ENCODE measurements around the gene COL6A5. TPM values are rescaled to one million over a fixed set of nuclear protein-coding genes. Genes with fewer than 3 reads are reported as not detected.

COL6A5 gene
- total and polyA plus RNA-seq, 2 donors (not counting 3 experiments of a cell fraction or from before 2014, with no cell fraction given), result not detected

GRCh38 chr3:130522399-130522798 lies 176.9 kb downstream of the COL6A5 start:
- intact Hi-C loops (cut with micrococcal nuclease) (no loop called here), dilution Hi-C loops (cut with MboI; ENCODE audit: extremely low pct_ligation_motif_present, low sequenced_read_pairs) (no loop called here)
- H3K9ac ChIP-seq (replicated peaks; ENCODE audit: extremely low read depth, insufficient read depth, low read length), result no peak overlapping the region
- no peaks in the 10 kb centered on the region for H3K9me3 ChIP-seq (replicated peaks; ENCODE audit: control insufficient read depth, insufficient read depth, low read length)
- H3K27ac ChIP-seq (ENCODE audit: insufficient read depth, low read depth, low read length), result no peak overlapping the region
- H3K4me1 ChIP-seq (ENCODE audit: control insufficient read depth, extremely low read depth, insufficient read depth, low read length), result no peaks in the 10 kb centered on the region
- H3K27me3 ChIP-seq (ENCODE audit: control insufficient read depth in 2 of 2, insufficient read depth in 2 of 2, low read length in 2 of 2), result peaks cover 5 to 10% of the 10 kb centered on the region in 2 experiments
- H3K79me2 ChIP-seq (ENCODE audit: control insufficient read depth, insufficient read depth, low read length), result no peaks in the 10 kb centered on the region
- POLR2A ChIA-PET, result no interaction called here
- FAIRE-seq (no peak), DNase-seq (ENCODE audit: low read depth, low spot score) (no peak)
- TF ChIP-seq EZH2 (IDR thresholded peaks at IDR 0.05; ENCODE audit: borderline replicate concordance, low read depth, low read length, severe bottlenecking) (no peak), CTCF (IDR thresholded peaks at IDR 0.05; ENCODE audit: extremely low read depth in 1 of 2, insufficient read depth in 1 of 2, low read depth in 1 of 2, low read length in 2 of 2) (no peak), GATA2 (IDR thresholded peaks at IDR 0.05; ENCODE audit: insufficient read depth, insufficient read length, low read depth, low read length) (no peak), POLR2A (IDR thresholded peaks at IDR 0.05; ENCODE audit: low read depth, low read length) (no peak), JUN (IDR thresholded peaks at IDR 0.05; ENCODE audit: borderline replicate concordance, insufficient read depth, insufficient read length, low read depth) (no peak), MAX (IDR thresholded peaks at IDR 0.05; ENCODE audit: insufficient read depth, insufficient read length) (no peak), POLR2AphosphoS5 (IDR thresholded peaks at IDR 0.05; ENCODE audit: insufficient read depth, low read depth, low read length) (no peak), FOS (IDR thresholded peaks at IDR 0.05; ENCODE audit: borderline replicate concordance, insufficient read depth, low read length) (no peak), MYC (IDR thresholded peaks at IDR 0.05; ENCODE audit: low read depth, low read length) (no peak)
- H2AFZ ChIP-seq (ENCODE audit: low read depth, low read length), result no peak overlapping the region
- BruUV-seq (replicated peaks), result no TSS peak
- CTCF ChIA-PET, result no interaction called here
- no peak overlapping the region for H3K4me2 ChIP-seq (ENCODE audit: insufficient read depth, low read length)
- H3K36me3 ChIP-seq (ENCODE audit: control insufficient read depth in 2 of 2, extremely low read depth in 1 of 2, insufficient read depth in 2 of 2, low read length in 2 of 2), result no peaks in the 10 kb centered on the region
- H4K20me1 ChIP-seq (replicated peaks; ENCODE audit: control insufficient read depth, extremely low read depth, insufficient read depth, low read length), result no peaks in the 10 kb centered on the region
- no peak overlapping the region for H3K4me3 ChIP-seq (replicated peaks in 1 of 3; ENCODE audit: insufficient read depth in 1 of 3, low read depth in 1 of 3, low read length in 3 of 3)
- no peaks in the 10 kb centered on the region for H3K9me1 ChIP-seq (replicated peaks; ENCODE audit: control insufficient read depth, extremely low read depth, insufficient read depth, low read length)

Measured in endothelial cell of umbilical vein (primary cell).